Mucosa of rectum (tissue), 2 donors: Measurements from ENCODE around the gene SYDE2.

ENCODE experiments used
- H3K27ac ChIP-seq, 2 donors: one replicate each; pipeline ENCODE4 v1.7.0; 2013; ENCODE audit warnings: inconsistent platforms in 2 of 2, low read depth in 2 of 2, low read length in 2 of 2
- H3K27me3 ChIP-seq, 2 donors: one replicate each; pipeline ENCODE4 v1.7.0; 2013; ENCODE audit warnings: low read length in 2 of 2; ENCODE audit not compliant: control insufficient read depth in 2 of 2, insufficient read depth in 2 of 2
- H3K36me3 ChIP-seq, 2 donors: one replicate each; pipeline ENCODE4 v1.7.0; 2013; ENCODE audit warnings: low read length in 2 of 2; ENCODE audit not compliant: control insufficient read depth in 2 of 2, insufficient read depth in 2 of 2
- H3K4me1 ChIP-seq, 2 donors: one replicate each; pipeline ENCODE4 v1.7.0; 2013; ENCODE audit warnings: low read length in 2 of 2, mild to moderate bottlenecking in 1 of 2; ENCODE audit not compliant: control insufficient read depth in 2 of 2, insufficient read depth in 2 of 2
- H3K4me3 ChIP-seq, 2 donors: one replicate each; pipeline ENCODE4 v1.7.0; 2013; ENCODE audit warnings: low read length in 2 of 2
- H3K9ac ChIP-seq, 2 donors: one replicate each; pipeline ENCODE4 v1.7.0; 2013; ENCODE audit warnings: low read length in 2 of 2, low read depth in 1 of 2, mild to moderate bottlenecking in 1 of 2
- H3K9me3 ChIP-seq, 2 donors: one replicate each; pipeline ENCODE4 v1.7.0; 2013; ENCODE audit warnings: low read length in 2 of 2; ENCODE audit not compliant: control insufficient read depth in 2 of 2
- donor health status: healthy.
- donor health status: Normal muscosa, but diverticular disease.

Gene SYDE2

DNA sequence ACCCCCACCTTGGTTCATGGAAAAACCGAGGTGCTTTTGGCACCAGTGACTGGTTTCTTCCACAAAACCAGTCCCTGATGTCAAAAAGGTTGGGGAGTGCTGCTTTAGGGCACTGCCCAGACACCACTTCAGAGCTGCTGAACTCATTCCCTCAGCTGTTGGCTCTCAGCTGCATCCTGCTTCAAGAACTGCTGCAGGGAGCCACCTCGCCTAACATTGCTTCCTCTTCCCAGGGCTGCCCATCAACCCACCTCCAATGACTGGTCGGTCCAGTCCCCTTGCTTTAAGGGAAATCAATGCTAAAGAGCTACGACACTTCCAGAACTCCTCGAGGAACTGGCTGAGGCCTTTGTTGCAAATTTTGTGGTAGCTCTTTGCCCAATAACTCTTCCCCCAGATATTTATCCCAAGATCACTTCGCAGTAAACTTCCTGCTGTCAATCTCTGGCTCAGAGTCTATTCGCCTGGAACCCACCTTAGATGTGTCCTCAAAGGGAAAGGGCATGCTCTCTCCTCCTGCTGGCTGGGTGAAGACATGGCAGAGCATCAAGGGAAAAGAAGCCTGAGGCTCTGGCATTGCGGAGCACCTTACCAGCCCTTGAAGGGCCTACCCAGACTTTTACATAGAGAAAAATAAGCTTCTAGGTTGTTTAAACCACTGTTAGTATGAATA, 29.6 kb upstream of the SYDE2 start:
- Histone ChIP-seq H3K4me1 (peaks cover 0 to 9% of the 10 kb centered on the region in 2 donors), H3K27ac (no peak overlapping the region), H3K9ac (no peak overlapping the region), H3K4me3 (no peak overlapping the region), H3K9me3 (no peaks in the 10 kb centered on the region), H3K36me3 (no peaks in the 10 kb centered on the region), H3K27me3 (no peaks in the 10 kb centered on the region)

DNA sequence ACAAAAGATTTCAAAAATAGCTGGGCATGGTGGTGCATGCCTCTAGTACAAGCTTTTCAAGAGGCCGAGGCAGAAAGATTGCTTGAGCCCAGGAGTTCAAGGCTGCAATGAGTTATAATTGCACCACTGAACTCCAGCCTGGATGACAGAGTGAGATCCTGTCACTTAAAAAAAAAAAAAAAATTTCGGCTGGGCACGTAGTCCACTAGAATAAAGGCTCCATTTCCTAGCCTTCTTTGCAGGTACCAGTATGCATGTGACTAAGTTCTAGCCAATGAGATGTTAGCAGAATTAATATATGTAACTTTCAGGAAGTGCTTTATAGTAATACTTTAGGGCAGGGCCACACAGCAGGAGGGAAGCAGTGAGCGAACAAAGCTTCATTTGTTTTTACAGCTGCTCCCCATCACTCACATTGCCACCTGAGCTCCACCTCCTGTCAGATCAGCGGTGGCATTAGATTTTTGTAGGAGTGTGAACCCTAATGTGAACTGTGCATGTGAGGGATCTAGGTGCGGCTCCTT, 28.8 kb upstream of the SYDE2 start:
- Histone ChIP-seq H3K9me3 (no peaks in the 10 kb centered on the region), H3K4me3 (no peak overlapping the region), H3K27ac (no peak overlapping the region), H3K4me1 (peaks cover 5 to 16% of the 10 kb centered on the region in 2 donors), H3K9ac (no peak overlapping the region), H3K27me3 (no peaks in the 10 kb centered on the region), H3K36me3 (no peaks in the 10 kb centered on the region)

DNA sequence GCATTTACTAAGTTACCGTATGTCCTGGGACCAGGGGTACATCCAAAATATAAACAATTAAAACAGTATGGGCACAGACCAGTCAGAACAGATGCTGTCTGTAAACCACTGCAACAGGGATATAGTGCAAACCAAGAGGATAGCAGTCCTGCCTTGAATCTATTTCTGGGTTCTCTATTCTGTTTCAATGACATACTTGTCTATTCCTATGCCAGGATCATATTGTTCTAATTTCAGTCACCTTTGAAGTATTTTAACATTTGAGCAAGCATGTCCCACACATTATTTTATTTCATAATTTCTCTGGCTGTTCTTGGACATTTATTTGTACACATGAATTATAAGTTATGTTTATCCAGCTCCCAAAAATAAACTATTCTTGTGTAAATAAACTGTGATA, 28.2 kb upstream of the SYDE2 start:
- Histone ChIP-seq H3K36me3 (no peaks in the 10 kb centered on the region), H3K9ac (no peak overlapping the region), H3K9me3 (no peaks in the 10 kb centered on the region), H3K27ac (no peak overlapping the region), H3K27me3 (no peaks in the 10 kb centered on the region), H3K4me1 (peaks cover 7 to 16% of the 10 kb centered on the region in 2 donors), H3K4me3 (no peak overlapping the region)

DNA sequence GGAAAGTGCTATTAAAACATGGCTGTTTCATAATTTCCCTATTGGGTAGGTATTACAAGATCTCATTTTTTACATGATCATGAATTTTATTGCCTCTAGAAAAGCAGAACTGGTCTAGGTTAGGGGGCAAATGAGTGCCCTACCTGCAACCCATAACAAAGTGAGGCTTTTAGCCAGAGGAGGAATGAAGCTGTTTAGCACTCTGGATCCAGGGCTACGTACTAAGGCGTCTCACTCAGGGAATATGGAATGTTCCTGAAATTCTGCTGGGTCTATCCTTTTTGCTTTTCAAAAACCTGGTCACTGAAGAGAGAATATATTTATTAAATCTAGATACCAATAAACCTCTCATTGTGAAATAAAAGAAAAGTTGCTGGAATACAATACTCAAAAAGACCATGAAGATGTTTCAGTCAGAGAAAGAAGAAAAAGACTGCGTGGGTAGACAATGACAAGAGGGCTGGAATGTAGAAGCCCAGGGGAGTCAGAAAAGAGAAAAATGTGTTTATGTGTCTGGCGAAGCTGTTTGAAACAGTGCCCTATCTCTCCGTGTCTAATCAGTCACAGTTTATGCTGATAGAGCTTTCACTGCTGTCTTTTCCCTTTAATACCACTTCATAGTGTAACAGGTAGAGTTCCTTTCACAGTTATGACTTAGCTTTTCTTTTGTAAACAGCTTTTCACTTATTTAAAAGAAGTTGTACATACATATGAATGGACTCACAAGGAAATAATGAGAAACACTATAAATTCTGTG, 25.0 kb upstream of the SYDE2 start:
- Histone ChIP-seq H3K9me3 (no peaks in the 10 kb centered on the region), H3K4me3 (no peak overlapping the region), H3K27ac (peak overlapping the region in 1 of 2 donors; percentile 17), H3K4me1 (peaks cover 7 to 16% of the 10 kb centered on the region in 2 donors), H3K36me3 (no peaks in the 10 kb centered on the region), H3K9ac (no peak overlapping the region), H3K27me3 (no peaks in the 10 kb centered on the region)

DNA sequence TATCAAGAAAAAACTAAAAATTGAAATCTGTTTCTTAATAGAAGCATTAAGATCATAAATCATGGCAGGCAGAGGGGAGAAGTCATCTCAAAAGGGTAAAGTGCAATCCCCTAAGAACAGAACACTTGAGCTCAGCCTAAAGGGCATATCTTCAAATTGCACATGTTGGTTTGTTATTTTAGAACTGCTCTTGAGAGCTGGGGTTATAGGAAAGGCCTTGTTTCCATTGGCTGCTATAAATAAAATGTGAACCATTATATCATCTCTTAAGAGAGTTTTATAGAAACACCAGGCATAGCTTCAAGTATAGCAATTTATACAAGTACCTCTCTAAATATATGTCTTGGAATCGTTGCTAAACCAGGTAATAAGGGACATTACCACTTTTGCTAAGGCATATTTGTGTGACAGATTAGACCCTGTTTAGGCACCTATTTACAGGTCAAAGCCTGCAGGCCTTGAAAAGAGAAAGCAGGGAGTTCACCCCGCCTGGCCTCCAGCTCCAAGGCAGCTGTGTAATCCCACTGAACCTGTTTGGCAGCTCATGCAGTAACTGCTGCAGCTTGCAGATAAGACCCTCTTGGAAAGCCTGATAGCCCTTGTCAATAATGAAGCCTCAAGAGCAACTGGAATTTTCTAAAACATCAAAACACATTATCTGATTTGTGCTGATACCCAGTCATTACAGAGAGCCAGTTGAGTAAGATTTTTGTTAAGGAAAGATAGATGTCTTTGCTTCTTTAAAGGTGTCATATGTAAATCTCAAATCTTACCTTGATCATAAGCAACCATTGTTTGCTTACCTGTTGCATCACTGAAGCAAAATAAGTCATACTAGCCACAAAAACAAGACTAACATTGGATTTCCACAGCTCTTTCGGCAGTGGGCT, 24.2 kb upstream of the SYDE2 start:
- H3K9ac ChIP-seq: no peak overlapping the region
- H3K27me3 ChIP-seq: no peaks in the 10 kb centered on the region
- no peaks in the 10 kb centered on the region for H3K36me3 ChIP-seq
- no peak overlapping the region for H3K4me3 ChIP-seq
- peak overlapping the region; percentile 17 to 26 for H3K27ac ChIP-seq
- peaks cover 7 to 16% of the 10 kb centered on the region in 2 donors for H3K4me1 ChIP-seq
- no peaks in the 10 kb centered on the region for H3K9me3 ChIP-seq

DNA sequence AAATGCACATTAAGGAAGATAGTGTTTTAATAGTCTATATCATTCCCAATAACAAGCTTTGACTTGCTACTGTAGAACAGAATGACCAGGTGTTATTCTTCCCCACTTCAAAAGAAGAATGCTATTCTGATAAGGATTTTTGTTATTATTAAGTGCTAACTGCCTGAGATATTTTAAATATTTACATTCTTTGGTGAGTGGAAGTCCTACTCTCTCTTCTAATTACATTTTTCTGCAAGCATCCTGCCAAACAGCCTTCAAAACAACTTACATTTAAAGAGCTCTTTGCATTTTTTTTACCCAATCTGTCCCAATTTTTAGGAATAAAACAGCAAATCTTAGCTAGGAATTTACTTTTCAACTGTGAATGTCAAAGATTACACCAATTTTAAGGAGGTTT, 23.5 kb upstream of the SYDE2 start:
- Histone ChIP-seq H3K4me1 (peaks cover 7 to 11% of the 10 kb centered on the region in 2 donors), H3K9me3 (no peaks in the 10 kb centered on the region), H3K4me3 (no peak overlapping the region), H3K36me3 (no peaks in the 10 kb centered on the region), H3K27ac (no peak overlapping the region), H3K27me3 (no peaks in the 10 kb centered on the region), H3K9ac (no peak overlapping the region)

DNA sequence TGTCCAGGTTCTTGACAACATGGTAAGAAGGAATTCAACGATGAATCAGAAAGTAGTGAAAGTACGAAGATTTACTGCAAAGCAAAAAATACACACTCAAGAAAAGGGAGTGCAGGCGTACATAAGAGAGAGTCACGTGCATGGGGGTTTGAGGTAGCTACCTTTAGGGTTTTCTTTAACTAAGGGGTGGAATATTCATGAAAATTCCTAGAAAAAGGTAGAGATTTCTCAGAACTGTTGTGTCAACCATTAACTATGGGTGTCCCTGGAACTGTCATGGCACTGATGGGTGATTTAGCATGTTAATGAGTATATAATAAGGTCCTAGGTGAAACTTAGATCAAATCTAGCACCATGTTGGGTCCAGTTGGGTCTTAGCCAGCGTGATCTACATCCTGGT, 22.5 kb upstream of the SYDE2 start:
- H3K9ac ChIP-seq: no peak overlapping the region
- no peaks in the 10 kb centered on the region for H3K27me3 ChIP-seq
- H3K9me3 ChIP-seq: no peaks in the 10 kb centered on the region
- no peaks in the 10 kb centered on the region for H3K36me3 ChIP-seq
- H3K4me1 ChIP-seq: peaks cover 7 to 11% of the 10 kb centered on the region in 2 donors
- no peak overlapping the region for H3K4me3 ChIP-seq
- H3K27ac ChIP-seq: no peak overlapping the region

DNA sequence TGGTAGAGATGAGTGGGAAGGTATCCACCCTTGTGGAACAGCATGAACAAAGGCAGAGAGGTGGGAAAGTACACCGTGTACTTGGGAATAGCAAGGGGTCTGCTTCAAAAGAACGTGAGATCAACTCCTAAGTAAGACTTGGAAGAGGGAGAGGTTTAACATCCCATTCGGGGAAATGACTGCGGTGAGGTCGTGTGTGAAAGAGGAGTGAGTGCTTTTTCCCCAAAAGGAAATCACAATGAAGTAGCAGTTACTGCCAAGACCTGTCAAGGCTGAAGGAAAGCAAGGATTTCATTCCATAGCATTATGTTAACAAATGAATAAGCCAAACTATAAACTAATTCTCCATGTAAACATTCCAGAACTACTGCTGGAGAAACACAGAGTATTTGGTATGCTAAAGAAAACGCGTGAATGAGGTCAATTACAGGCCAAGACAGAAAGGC, 20.0 kb upstream of the SYDE2 start:
- no peak overlapping the region for H3K4me3 ChIP-seq
- no peaks in the 10 kb centered on the region for H3K9me3 ChIP-seq
- H3K27ac ChIP-seq: peak overlapping the region in 1 of 2 donors; percentile 35
- H3K9ac ChIP-seq: no peak overlapping the region
- H3K4me1 ChIP-seq: peaks cover 7 to 11% of the 10 kb centered on the region in 2 donors
- H3K27me3 ChIP-seq: no peaks in the 10 kb centered on the region
- H3K36me3 ChIP-seq: no peaks in the 10 kb centered on the region

DNA sequence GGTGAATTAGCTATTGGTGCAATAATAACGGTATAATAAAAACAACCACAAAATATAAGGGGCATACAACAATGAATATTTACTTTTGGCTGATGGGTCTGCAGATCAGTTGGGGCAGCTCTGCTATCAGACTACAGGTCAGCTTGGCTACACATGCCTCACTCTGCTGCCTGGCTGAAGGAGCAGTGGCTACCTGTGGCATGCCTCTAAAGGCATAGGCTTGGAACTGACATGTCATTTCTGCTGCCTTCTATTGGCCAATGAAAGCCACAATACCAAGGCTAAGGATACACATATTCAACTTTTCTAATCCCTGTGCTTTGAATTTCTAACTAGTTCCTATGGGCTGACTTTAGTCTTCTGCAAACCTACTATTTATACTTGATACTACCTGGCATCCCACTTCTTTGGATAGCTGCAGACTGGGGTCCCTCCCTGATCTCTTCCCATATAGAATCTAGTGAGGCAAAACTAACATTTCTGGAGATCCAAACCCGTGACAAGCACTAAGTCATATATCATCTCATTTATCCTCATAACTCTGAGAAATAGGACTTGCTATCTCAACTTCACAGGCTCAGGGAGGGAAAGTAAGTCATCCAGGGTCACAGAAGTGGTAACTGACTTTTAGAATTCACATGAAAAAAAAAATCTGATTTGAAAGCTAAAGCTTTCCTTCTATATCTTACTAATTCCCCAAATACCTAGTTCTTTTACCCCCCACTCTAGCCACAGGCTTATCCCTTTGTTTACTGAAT, 19.2 kb upstream of the SYDE2 start:
- Histone ChIP-seq H3K27me3 (no peaks in the 10 kb centered on the region), H3K9ac (no peak overlapping the region), H3K4me3 (no peak overlapping the region), H3K9me3 (no peaks in the 10 kb centered on the region), H3K27ac (peak overlapping the region in 1 of 2 donors; percentile 35), H3K36me3 (no peaks in the 10 kb centered on the region), H3K4me1 (peaks cover 4 to 6% of the 10 kb centered on the region in 2 donors)
